Trophoblast cell (in vitro differentiated cells and primary cell): Measurements from ENCODE around the gene GSG1L.

ENCODE experiments used
- DNase-seq, 2 donors: peaks; one replicate each; pipeline ENCODE4 v3.0.0-alpha.2; 2016
- H2AFZ ChIP-seq: 2 replicates; pipeline ENCODE4 v1.6.1; 2013; ENCODE audit warnings: low read length, moderate library complexity, mild to moderate bottlenecking; ENCODE audit not compliant: insufficient read depth, poor library complexity
- H2AK5ac ChIP-seq: 2 replicates; pipeline ENCODE4 v1.6.1; 2013; ENCODE audit warnings: mild to moderate bottlenecking, low read length
- H2BK120ac ChIP-seq: 2 replicates; pipeline ENCODE4 v1.6.1; 2013; ENCODE audit warnings: low read length, mild to moderate bottlenecking, moderate library complexity; ENCODE audit not compliant: insufficient read depth, poor library complexity
- H2BK12ac ChIP-seq: 2 replicates; pipeline ENCODE4 v1.6.1; 2013; ENCODE audit warnings: mild to moderate bottlenecking, low read length, moderate library complexity
- H2BK5ac ChIP-seq: 2 replicates; pipeline ENCODE4 v1.6.1; 2013; ENCODE audit warnings: low read length, low read depth, moderate library complexity, mild to moderate bottlenecking; ENCODE audit not compliant: poor library complexity
- H3K14ac ChIP-seq: 2 replicates; pipeline ENCODE4 v1.6.1; 2013; ENCODE audit warnings: mild to moderate bottlenecking, low read length
- H3K18ac ChIP-seq: 2 replicates; pipeline ENCODE4 v1.6.1; 2013; ENCODE audit warnings: mild to moderate bottlenecking, low read length
- H3K23ac ChIP-seq: 2 replicates; pipeline ENCODE4 v1.6.1; 2013; ENCODE audit warnings: low read length
- H3K27ac ChIP-seq: 2 replicates; pipeline ENCODE4 v1.5.1; 2013; ENCODE audit warnings: low read depth, mild to moderate bottlenecking, inconsistent platforms, low read length, moderate library complexity
- H3K27me3 ChIP-seq: 2 replicates; pipeline ENCODE4 v1.6.1; 2013; ENCODE audit warnings: inconsistent platforms, mild to moderate bottlenecking, low read length, moderate library complexity; ENCODE audit not compliant: insufficient read depth
- H3K36me3 ChIP-seq, 2 experiments: 1 replicate in 1 of 2; 2 replicates in 1 of 2; pipeline ENCODE4 v1.6.1; 2013; ENCODE audit warnings: low read length in 2 of 2, mild to moderate bottlenecking in 2 of 2, moderate library complexity in 1 of 2; ENCODE audit not compliant: insufficient read depth in 2 of 2, control insufficient read depth in 1 of 2
- H3K4ac ChIP-seq: 2 replicates; pipeline ENCODE4 v1.6.1; 2013; ENCODE audit warnings: low read depth, mild to moderate bottlenecking, low read length, moderate library complexity
- H3K4me1 ChIP-seq, 2 experiments: 1 replicate in 1 of 2; 2 replicates in 1 of 2; pipeline ENCODE4 v1.6.1; 2013; ENCODE audit warnings: low read length in 2 of 2, mild to moderate bottlenecking in 2 of 2, moderate library complexity in 1 of 2; ENCODE audit not compliant: insufficient read depth in 2 of 2, control insufficient read depth in 1 of 2
- H3K4me2 ChIP-seq: 2 replicates; pipeline ENCODE4 v1.6.1; 2013; ENCODE audit warnings: inconsistent platforms, mild to moderate bottlenecking, low read length, moderate library complexity
- H3K4me3 ChIP-seq: 2 replicates; pipeline ENCODE4 v1.5.1; 2013; ENCODE audit warnings: mild to moderate bottlenecking, low read depth, low read length, inconsistent platforms
- H3K79me1 ChIP-seq: one replicate; pipeline ENCODE4 v1.6.1; 2013; ENCODE audit warnings: low read length
- H3K79me2 ChIP-seq: 2 replicates; pipeline ENCODE4 v1.6.1; 2013; ENCODE audit warnings: low read length, mild to moderate bottlenecking; ENCODE audit not compliant: control insufficient read depth, insufficient read depth, poor library complexity
- H3K9ac ChIP-seq: 2 replicates; pipeline ENCODE4 v1.6.1; 2013; ENCODE audit warnings: mild to moderate bottlenecking, low read length
- H3K9me3 ChIP-seq: 2 replicates; pipeline ENCODE4 v1.6.1; 2013; ENCODE audit warnings: low read depth, mild to moderate bottlenecking, control low read depth, inconsistent platforms, low read length; ENCODE audit not compliant: insufficient read depth
- H4K12ac ChIP-seq: 2 replicates; pipeline ENCODE4 v1.6.1; 2013; ENCODE audit warnings: low read depth, mild to moderate bottlenecking, low read length, moderate library complexity
- H4K8ac ChIP-seq: 2 replicates; pipeline ENCODE4 v1.6.1; 2013; ENCODE audit warnings: low read depth, mild to moderate bottlenecking, low read length, moderate library complexity
- H4K91ac ChIP-seq: one replicate; pipeline ENCODE4 v1.6.1; 2013; ENCODE audit warnings: low read depth, mild to moderate bottlenecking, low read length, moderate library complexity
- WGBS: extraction: QIAGEN DNeasy Blood & Tissue Kit; methylation state at CpG from one replicate; pipeline ENCODE4 v1.1.7; 2013; ENCODE audit warnings: missing lambda C conversion rate; ENCODE audit not compliant: insufficient read length, insufficient coverage; ENCODE audit errors: extremely low coverage; 5-methylcytosine and 5-hydroxymethylcytosine counted together

The GSG1L gene

DNA sequence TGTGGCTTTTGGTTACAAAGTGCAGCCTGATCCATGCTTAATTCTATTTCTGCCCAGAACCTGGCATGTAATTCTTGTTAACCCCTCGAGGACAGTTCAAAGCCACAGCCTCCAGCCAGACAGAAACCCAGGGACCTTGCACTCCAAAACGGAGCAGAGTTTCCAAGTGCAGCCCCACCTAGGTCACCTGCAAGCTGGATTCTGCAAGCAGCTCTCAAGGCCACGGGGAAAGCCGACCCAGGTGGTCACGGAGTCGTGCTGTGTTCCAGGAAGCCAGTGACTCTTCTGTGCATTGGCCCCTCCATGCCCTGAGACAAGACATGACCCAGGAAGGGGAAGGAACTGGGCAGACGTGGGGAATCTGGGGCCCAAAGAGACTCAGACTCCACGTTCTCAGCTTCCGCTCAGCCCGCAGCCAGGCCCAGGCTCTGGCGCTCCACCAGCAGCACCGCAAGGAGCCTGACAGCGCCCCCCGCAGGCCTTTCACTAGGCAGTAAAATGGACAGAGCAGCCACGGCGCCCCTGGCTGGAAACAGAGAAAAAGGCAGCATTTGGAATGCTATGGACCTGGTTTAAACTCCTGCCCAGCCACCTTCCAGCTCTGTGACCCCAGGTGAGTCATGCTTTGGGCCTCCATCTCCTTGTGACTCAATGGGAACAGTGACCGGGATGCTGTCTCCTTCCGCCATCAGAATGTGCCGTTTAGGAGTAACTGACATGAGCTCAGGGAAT lies 27.3 kb upstream of the GSG1L start:
- no peak overlapping the region for H2BK120ac ChIP-seq
- H3K27me3 ChIP-seq, result no peaks in the 10 kb centered on the region
- no peak overlapping the region for H3K4me2 ChIP-seq
- H3K79me2 ChIP-seq, result peaks cover 3% of the 10 kb centered on the region
- H2BK12ac ChIP-seq, result no peak overlapping the region
- no peak overlapping the region for H2AFZ ChIP-seq
- peak; percentile 81 to 84 for DNase-seq
- peak overlapping the region; percentile 8 for H3K18ac ChIP-seq
- no peak overlapping the region for H2BK5ac ChIP-seq
- peak overlapping the region; percentile 49 for H3K27ac ChIP-seq
- H3K79me1 ChIP-seq, result peaks cover 6% of the 10 kb centered on the region
- WGBS, result no CpG with 5 or more reads among the region's 19 CpGs
- no peak overlapping the region for H3K4me3 ChIP-seq
- no peak overlapping the region for H3K9ac ChIP-seq
- peak overlapping the region; percentile 1 for H3K14ac ChIP-seq
- H3K23ac ChIP-seq, result no peak overlapping the region
- no peak overlapping the region for H4K91ac ChIP-seq
- no peak overlapping the region for H3K4ac ChIP-seq
- H4K12ac ChIP-seq, result no peak overlapping the region
- H4K8ac ChIP-seq, result no peak overlapping the region
- H3K36me3 ChIP-seq, result no peaks in the 10 kb centered on the region
- no peak overlapping the region for H2AK5ac ChIP-seq
- H3K9me3 ChIP-seq, result peaks cover 7% of the 10 kb centered on the region
- peaks cover 17 to 28% of the 10 kb centered on the region in 2 experiments for H3K4me1 ChIP-seq

DNA sequence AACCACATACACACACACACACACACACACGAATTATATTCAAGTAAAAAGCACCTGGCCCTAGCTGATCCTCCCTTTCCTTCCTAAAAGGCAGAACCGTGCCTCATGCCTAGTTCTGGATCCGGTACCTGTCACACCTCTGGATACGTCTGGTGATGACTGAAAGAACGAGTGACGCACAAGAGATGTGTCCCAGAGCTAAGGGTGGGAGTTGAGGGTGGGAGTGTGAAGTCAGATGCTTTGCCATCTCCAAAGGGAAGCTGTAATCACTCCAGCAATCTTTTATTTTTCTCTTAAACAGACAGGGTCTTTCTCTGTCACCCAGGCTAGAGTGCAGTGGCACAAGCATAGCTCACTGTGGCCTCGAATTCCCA lies 26.5 kb upstream of the GSG1L start:
- H2BK12ac ChIP-seq, result no peak overlapping the region
- peak overlapping the region; percentile 47 for H3K4me3 ChIP-seq
- no peak overlapping the region for H4K12ac ChIP-seq
- no peak overlapping the region for H2AFZ ChIP-seq
- peaks cover 7% of the 10 kb centered on the region for H3K9me3 ChIP-seq
- peaks cover 17 to 28% of the 10 kb centered on the region in 2 experiments for H3K4me1 ChIP-seq
- H3K9ac ChIP-seq, result no peak overlapping the region
- H3K79me2 ChIP-seq, result peaks cover 3% of the 10 kb centered on the region
- no peak overlapping the region for H4K91ac ChIP-seq
- H3K4me2 ChIP-seq, result no peak overlapping the region
- no peak overlapping the region for H4K8ac ChIP-seq
- H3K36me3 ChIP-seq, result no peaks in the 10 kb centered on the region
- no peak overlapping the region for H2AK5ac ChIP-seq
- H2BK5ac ChIP-seq, result no peak overlapping the region
- no peak overlapping the region for H2BK120ac ChIP-seq
- H3K23ac ChIP-seq, result no peak overlapping the region
- DNase-seq, result no peak
- H3K27me3 ChIP-seq, result no peaks in the 10 kb centered on the region
- no peak overlapping the region for H3K4ac ChIP-seq
- no CpG with 5 or more reads among the region's 7 CpGs for WGBS
- H3K27ac ChIP-seq, result no peak overlapping the region
- peaks cover 6% of the 10 kb centered on the region for H3K79me1 ChIP-seq
- no peak overlapping the region for H3K14ac ChIP-seq
- H3K18ac ChIP-seq, result no peak overlapping the region

DNA sequence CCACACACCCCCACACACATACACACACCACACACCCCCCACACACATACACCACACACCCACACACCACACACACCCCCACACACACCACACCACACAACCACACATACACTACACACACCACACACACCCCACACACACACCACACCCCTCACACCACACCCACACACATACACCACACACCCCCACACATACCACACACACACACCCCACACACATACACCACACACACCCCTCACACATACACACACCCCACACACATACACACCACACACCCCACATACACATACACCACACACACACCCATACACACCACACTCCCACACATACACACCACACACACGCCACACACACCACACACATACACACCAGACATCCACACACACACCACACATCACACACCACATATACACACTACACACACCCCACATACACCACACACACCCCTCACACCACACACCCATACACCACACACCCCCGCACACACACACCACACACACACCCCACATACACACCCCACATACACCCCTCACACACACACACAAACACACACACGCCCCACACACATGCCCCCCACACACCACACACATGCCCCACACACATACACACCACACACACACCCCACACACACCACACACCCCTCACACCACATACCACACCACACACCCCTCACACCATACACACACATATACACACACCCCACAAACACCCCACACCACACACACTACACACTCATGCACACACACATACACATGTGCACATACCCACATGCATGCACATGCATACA lies 25.9 kb upstream of the GSG1L start:
- no peak overlapping the region for H2AFZ ChIP-seq
- WGBS, result 100% methylated on average over 1 of the region's 3 CpGs
- H3K14ac ChIP-seq, result no peak overlapping the region
- no peaks in the 10 kb centered on the region for H3K36me3 ChIP-seq
- H3K79me1 ChIP-seq, result peaks cover 6% of the 10 kb centered on the region
- no peak overlapping the region for H3K18ac ChIP-seq
- no peaks in the 10 kb centered on the region for H3K27me3 ChIP-seq
- no peak overlapping the region for H4K8ac ChIP-seq
- peaks cover 17 to 28% of the 10 kb centered on the region in 2 experiments for H3K4me1 ChIP-seq
- peaks cover 7% of the 10 kb centered on the region for H3K9me3 ChIP-seq
- no peak overlapping the region for H2BK5ac ChIP-seq
- H4K12ac ChIP-seq, result no peak overlapping the region
- no peak overlapping the region for H3K4me2 ChIP-seq
- peaks cover 3% of the 10 kb centered on the region for H3K79me2 ChIP-seq
- H4K91ac ChIP-seq, result no peak overlapping the region
- no peak overlapping the region for H3K27ac ChIP-seq
- no peak for DNase-seq
- H3K4ac ChIP-seq, result no peak overlapping the region
- peak overlapping the region; percentile 47 for H3K4me3 ChIP-seq
- no peak overlapping the region for H2AK5ac ChIP-seq
- H3K9ac ChIP-seq, result no peak overlapping the region
- H2BK120ac ChIP-seq, result no peak overlapping the region
- H3K23ac ChIP-seq, result peak overlapping the region; percentile 77
- no peak overlapping the region for H2BK12ac ChIP-seq

DNA sequence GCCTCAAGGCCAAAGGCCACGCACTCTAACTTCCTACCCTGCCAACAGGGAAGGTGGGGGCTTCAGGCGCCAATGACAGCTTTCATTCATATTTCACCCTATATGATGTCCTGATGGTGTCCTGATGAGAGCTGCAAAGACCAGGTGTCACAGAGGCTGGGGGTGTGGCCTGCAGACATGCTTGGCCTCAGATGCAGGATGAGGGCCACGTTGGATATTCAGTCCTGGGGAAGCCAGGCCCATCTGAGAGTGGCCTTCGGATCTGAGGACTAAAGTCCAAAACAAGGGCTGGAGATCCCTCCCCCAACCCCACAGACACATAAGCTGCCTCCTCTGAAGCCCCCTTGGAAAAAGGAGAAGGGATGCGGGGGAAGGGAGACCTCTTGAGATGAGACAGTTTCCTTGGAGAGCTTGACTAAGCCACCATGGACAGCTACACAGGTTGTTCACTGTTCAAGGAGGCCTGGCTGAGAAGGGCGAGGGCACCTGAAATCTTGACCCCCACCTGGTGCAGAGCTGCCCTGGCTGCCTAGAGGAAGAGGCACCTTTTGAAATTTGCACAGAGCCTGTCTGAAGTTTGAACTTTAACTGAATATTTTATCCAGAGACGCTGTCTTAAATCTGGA lies 24.3 kb upstream of the GSG1L start:
- Histone ChIP-seq H3K14ac (no peak overlapping the region), H3K27ac (no peak overlapping the region), H3K9me3 (peaks cover 7% of the 10 kb centered on the region), H4K91ac (no peak overlapping the region), H3K27me3 (no peaks in the 10 kb centered on the region), H3K4ac (no peak overlapping the region), H2BK5ac (no peak overlapping the region), H2BK12ac (no peak overlapping the region), H4K8ac (no peak overlapping the region), H3K79me1 (peaks cover 6% of the 10 kb centered on the region), H2AK5ac (no peak overlapping the region), H3K23ac (no peak overlapping the region), H3K4me3 (no peak overlapping the region), H4K12ac (no peak overlapping the region), H3K36me3 (no peaks in the 10 kb centered on the region), H3K9ac (no peak overlapping the region), H3K4me1 (peaks cover 15 to 22% of the 10 kb centered on the region in 2 experiments), H2AFZ (no peak overlapping the region), H2BK120ac (no peak overlapping the region), H3K18ac (no peak overlapping the region), H3K4me2 (no peak overlapping the region), H3K79me2 (peaks cover 3% of the 10 kb centered on the region)
- no CpG with 5 or more reads among the region's 7 CpGs for WGBS
- no peak for DNase-seq
